Duodenal mucosa (tissue), 2 donors: ENCODE data around the gene TNPO3.
A peak's percentile ranks its signal among the peaks of the same experiment; 100 is the strongest.
"Not testable (repeated sequence)": the region's sequence is repeated elsewhere in the genome, so short reads cannot be mapped to it uniquely, and the experiment has no call there.

ENCODE experiments used
- H3K27ac ChIP-seq: one replicate; pipeline ENCODE4 v1.7.0; 2013; ENCODE audit warnings: low read depth, low read length
- H3K27me3 ChIP-seq, 2 donors: one replicate each; pipeline ENCODE4 v1.7.0; 2013; ENCODE audit warnings: low read length in 2 of 2, control low read depth in 1 of 2; ENCODE audit not compliant: insufficient read depth in 2 of 2, control insufficient read depth in 1 of 2
- H3K36me3 ChIP-seq, 2 donors: one replicate each; pipeline ENCODE4 v1.7.0; 2013; ENCODE audit warnings: low read length in 2 of 2, control low read depth in 1 of 2; ENCODE audit not compliant: insufficient read depth in 2 of 2, control insufficient read depth in 1 of 2
- H3K4me1 ChIP-seq, 2 donors: one replicate each; pipeline ENCODE4 v1.7.0; 2013; ENCODE audit warnings: low read length in 2 of 2, control low read depth in 1 of 2; ENCODE audit not compliant: insufficient read depth in 2 of 2, control insufficient read depth in 1 of 2
- H3K4me3 ChIP-seq, 2 donors: one replicate each; pipeline ENCODE4 v1.7.0; 2013; ENCODE audit warnings: low read length in 2 of 2, low read depth in 1 of 2
- H3K9ac ChIP-seq, 2 donors: one replicate each; pipeline ENCODE4 v1.7.0; 2013; ENCODE audit warnings: low read length in 2 of 2, low read depth in 1 of 2
- H3K9me3 ChIP-seq, 2 donors: one replicate each; pipeline ENCODE4 v1.7.0; 2013; ENCODE audit warnings: low read length in 2 of 2, control low read depth in 1 of 2; ENCODE audit not compliant: control insufficient read depth in 1 of 2

The TNPO3 gene

GRCh38 chr7:128915841-128916642 is 138.9 kb downstream of the TNPO3 start:
- H3K27me3 ChIP-seq, result peaks cover 16 to 23% of the 10 kb centered on the region in 2 donors
- no peaks in the 10 kb centered on the region for H3K36me3 ChIP-seq
- no peak overlapping the region for H3K27ac ChIP-seq
- H3K4me3 ChIP-seq, result peak overlapping the region in 1 of 2 donors; percentile 40
- H3K9me3 ChIP-seq, result no peaks in the 10 kb centered on the region
- no peak overlapping the region for H3K9ac ChIP-seq
- peaks cover 4 to 5% of the 10 kb centered on the region in 2 donors for H3K4me1 ChIP-seq

DNA sequence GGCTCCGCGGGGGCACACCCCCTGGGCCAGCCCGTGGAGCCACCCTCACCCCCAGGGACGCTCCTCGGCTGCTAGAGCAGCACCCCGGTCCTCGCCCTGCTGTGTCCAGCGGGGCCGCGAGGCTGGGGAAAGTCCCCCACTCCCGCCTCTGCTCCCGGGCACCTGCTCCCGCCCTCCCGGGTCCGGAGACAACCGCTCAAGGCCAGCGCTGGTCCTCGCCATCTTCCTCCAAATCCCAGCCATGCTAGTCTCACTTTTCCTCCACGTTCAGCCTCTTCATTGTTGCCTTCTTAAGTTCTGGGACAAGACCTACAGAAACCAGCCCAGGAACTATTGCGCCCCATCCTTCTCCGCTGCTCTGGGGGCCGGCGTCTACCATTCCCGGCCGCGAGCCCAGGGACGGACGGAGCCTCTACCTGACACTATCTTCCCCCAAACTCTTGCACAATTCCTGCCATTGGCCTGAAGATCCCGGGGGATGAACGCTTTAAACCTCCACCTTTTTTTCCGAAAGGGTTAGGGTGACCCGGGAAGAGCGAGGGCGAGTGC is 139.6 kb downstream of the TNPO3 start:
- Histone ChIP-seq H3K4me3 (peak overlapping the region in 1 of 2 donors; percentile 40), H3K27ac (no peak overlapping the region)

GRCh38 chr7:128914566-128915151 is 140.3 kb downstream of the TNPO3 start:
- H3K4me1 ChIP-seq, result peaks cover 9 to 12% of the 10 kb centered on the region in 2 donors
- H3K4me3 ChIP-seq, result no peak overlapping the region
- H3K9me3 ChIP-seq, result no peaks in the 10 kb centered on the region
- H3K9ac ChIP-seq, result no peak overlapping the region
- no peaks in the 10 kb centered on the region for H3K36me3 ChIP-seq
- no peak overlapping the region for H3K27ac ChIP-seq
- peaks cover 15 to 29% of the 10 kb centered on the region in 2 donors for H3K27me3 ChIP-seq

More for the DNA sequence above, 139.6 kb downstream of the TNPO3 start:
- Histone ChIP-seq H3K9me3 (no peaks in the 10 kb centered on the region), H3K36me3 (no peaks in the 10 kb centered on the region), H3K27me3 (peaks cover 13 to 27% of the 10 kb centered on the region in 2 donors), H3K9ac (no peak overlapping the region), H3K4me1 (peaks cover 4 to 5% of the 10 kb centered on the region in 2 donors)

DNA sequence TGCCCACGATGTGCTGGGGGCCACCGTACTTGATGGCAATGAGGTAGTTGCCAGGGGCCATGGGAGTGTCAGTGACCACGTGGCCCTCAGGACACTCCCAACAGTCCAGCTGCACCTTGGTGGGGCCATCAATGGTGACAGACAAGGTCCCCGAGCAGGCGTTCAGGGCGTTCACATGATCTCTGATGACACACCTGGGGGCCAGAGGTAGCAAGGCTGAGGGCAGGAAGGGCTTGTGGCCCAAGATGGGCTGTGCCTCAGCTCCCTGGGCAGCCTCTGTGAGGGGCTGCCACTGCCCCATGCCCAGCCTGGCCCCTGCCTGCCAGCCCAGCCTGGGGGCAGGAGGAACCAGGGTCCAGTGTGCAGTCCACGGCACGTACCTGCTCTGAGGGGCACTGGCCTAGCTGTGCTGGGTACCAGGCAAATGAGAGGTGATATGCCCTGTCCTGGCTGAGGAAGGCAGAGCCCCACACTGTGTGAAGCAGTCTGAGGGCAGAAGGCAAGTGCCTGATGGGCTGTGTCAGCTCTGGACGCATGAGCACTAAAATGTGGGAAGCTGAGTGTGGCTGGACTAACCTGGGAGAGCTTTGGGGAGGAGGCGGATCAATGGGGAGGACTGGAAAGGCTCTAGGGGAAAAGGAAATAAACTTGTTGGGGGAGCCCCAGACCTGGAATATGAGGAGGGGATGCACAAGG is 140.9 kb downstream of the TNPO3 start:
- Histone ChIP-seq H3K9ac (no peak overlapping the region), H3K36me3 (no peaks in the 10 kb centered on the region), H3K4me3 (no peak overlapping the region), H3K27ac (no peak overlapping the region), H3K27me3 (peaks cover 22 to 36% of the 10 kb centered on the region in 2 donors), H3K4me1 (peaks cover 11 to 14% of the 10 kb centered on the region in 2 donors), H3K9me3 (no peaks in the 10 kb centered on the region)

DNA sequence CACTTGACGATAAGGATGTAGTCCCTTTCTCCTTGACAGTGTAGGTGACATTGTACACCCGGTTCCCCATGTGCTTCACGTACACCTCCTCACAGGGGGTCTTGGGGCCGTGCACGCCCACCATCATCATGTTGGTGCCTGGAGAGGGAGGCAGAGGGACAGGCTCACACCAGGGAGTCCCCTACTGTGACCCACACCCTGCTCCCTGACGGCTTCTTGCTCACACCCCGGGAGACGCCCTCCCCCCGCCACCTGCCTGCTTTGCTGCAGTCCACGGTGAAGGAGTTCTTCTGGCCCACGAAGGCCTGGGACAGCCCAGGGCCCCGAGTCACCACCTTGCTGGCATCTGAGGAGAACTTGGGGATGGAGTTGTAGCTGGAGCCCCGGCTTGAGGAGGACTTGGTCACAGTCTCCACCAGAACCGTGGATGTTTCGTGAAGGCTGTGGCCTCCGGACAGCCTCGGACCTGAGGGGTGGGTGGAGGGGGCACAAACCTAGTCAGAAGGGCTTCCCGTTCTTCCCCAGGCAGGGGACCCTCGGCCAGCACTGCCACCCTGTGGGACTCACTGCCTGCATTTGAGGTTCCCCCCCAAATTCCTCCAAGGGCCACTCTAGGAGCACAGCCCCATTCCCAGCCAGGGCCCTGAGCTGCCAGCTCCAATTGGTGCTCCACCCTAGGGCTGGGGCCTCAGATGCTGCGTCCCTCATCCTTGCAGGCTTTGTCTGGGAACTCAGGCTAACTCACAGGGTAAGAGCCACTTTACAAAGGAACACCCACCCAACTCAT is 142.0 kb downstream of the TNPO3 start:
- H3K27me3 ChIP-seq, result peaks cover 26 to 38% of the 10 kb centered on the region in 2 donors
- not testable (repeated sequence) for H3K36me3 ChIP-seq, H3K27ac ChIP-seq, H3K9me3 ChIP-seq, H3K4me3 ChIP-seq, H3K9ac ChIP-seq
- H3K4me1 ChIP-seq, result peaks cover 11 to 14% of the 10 kb centered on the region in 2 donors

DNA sequence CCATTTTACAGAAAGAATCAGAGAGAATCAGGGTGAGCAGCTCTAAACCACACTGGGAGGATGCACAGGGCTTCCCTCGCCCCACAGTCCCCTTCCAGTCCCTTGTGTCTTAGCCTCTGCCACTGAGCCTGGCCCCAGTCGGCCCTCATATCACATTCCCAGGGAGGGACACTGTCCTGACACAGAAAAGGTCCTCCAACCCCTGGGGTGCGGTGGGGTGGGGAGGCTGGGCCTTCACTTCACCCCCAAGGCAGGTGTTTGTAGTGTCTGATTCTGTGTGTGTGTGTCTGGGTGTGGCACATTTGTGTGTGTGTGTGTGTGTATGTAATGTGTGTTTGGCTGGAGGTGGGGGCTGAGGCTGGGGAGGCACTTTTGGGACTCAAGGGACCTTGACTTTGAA is 142.6 kb downstream of the TNPO3 start:
- no peak overlapping the region for H3K4me3 ChIP-seq
- peaks cover 26 to 38% of the 10 kb centered on the region in 2 donors for H3K27me3 ChIP-seq
- H3K9me3 ChIP-seq, result no peaks in the 10 kb centered on the region
- no peak overlapping the region for H3K27ac ChIP-seq
- peaks cover 11 to 14% of the 10 kb centered on the region in 2 donors for H3K4me1 ChIP-seq
- no peaks in the 10 kb centered on the region for H3K36me3 ChIP-seq
- H3K9ac ChIP-seq, result no peak overlapping the region

- Histone ChIP-seq H3K36me3 (no peaks in the 10 kb centered on the region), H3K4me1 (peaks cover 11 to 14% of the 10 kb centered on the region in 2 donors), H3K9me3 (no peaks in the 10 kb centered on the region), H3K9ac (no peak overlapping the region), H3K27me3 (peaks cover 26 to 38% of the 10 kb centered on the region in 2 donors), H3K27ac (peak overlapping the region; percentile 32), H3K4me3 (no peak overlapping the region)
Observed at GRCh38 chr7:128911423-128912031, 143.4 kb downstream of the TNPO3 start.

GRCh38 chr7:128910569-128910945 is 144.4 kb downstream of the TNPO3 start, which contains the start of gene KCP:
TSS of gene KCP (minus strand) at chr7:128910709. CDS start at chr7:128910676, 33 bp downstream.
- Histone ChIP-seq H3K36me3 (no peaks in the 10 kb centered on the region), H3K27ac (peak within 1 kb of the TSS; percentile 32), H3K9ac (no peak within 1 kb of the TSS), H3K4me3 (peak within 1 kb of the TSS; percentile 23 to 36), H3K4me1 (peaks cover 11 to 14% of the 10 kb centered on the region in 2 donors), H3K9me3 (no peaks in the 10 kb centered on the region), H3K27me3 (peaks cover 26 to 38% of the 10 kb centered on the region in 2 donors)
